HG02943 (cell line): Measurements from ENCODE around the gene ESCO1.
"Not testable (repeated sequence)": the region's sequence is repeated elsewhere in the genome, so short reads cannot be mapped to it uniquely, and the experiment has no call there.

Experiments used
- ATAC-seq: cut with Tn5 transposase; IDR thresholded peaks from one replicate; pipeline ENCODE4 v1.9.1; 2021; ENCODE audit warnings: mild to moderate bottlenecking, low read depth, moderate library complexity; ENCODE audit not compliant: unreplicated experiment

Gene ESCO1

DNA sequence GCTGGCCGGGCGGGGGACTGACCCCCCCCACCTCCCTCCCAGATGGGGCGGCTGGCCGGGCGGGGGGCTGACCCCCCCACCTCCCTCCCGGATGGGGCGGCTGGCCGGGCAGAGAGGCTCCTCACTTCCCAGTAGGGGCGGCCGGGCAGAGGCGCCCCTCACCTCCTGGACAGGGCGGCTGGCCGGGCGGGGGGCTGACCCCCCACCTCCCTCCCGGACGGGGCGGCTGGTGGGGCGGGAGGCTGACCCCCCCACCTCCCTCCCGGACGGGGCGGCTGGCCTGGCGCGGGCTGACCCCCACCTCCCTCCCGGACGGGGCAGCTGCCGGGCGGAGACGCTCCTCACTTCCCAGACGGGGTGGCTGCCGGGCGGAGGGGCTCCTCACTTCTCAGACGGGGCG, 8.1 kb downstream of the ESCO1 start:
- not testable (repeated sequence) for ATAC-seq

DNA sequence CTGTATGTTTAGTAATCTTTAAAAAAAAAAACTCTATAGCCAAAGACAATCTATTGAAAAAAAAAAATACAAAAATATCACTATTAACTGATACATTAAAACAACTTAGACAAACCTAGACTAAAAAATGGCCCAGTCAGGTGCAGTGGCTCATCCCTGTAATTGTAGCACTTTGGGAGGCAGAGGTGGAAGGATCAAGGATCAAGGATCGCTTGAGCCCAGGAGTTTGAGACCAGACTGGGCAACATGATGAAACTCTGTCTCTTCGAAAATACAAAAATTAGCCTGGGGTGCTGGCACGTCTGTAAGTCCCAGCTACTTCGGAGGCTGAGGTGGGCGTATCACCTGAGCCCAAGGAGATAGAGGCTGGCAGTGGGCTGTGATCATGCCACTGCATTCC, 16.1 kb downstream of the ESCO1 start:
- ATAC-seq, result no peak

DNA sequence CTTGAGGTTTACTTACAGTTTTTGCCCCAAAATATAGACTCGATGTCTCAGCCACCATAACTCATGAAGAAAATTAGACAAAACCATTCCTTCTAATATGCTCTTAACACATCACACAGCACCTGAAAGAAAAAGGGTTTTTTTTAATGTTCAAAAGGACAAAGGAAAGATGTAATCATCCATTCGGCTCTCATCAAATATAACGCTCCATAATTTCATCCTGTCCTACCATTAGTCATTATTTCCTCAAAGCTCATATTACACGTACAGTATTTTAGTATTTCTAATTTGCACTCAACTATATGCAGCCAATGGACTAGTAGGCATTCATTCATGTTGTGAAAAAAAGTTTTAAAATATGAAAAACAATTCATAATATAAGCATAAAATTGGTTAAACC, 24.8 kb downstream of the ESCO1 start:
- ATAC-seq, result no peak

DNA sequence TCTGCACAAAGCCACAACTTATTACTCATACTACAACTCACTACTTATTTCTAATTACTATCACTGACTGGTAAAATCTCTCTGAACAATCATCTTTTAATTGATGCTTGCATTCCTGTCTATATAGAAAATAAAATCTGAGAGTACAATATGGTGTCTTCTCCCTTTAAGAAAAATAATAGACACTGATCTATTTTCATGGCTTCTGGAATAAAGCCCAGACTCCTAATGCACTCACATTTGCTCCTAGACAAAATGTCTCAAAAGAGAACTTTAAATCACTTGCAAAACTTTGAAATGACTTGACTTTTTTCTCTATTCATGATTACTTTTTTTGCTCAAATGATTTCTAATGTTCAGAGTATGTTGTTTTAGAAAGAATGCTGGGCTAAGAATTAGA, 28.7 kb downstream of the ESCO1 start:
- no peak for ATAC-seq

DNA sequence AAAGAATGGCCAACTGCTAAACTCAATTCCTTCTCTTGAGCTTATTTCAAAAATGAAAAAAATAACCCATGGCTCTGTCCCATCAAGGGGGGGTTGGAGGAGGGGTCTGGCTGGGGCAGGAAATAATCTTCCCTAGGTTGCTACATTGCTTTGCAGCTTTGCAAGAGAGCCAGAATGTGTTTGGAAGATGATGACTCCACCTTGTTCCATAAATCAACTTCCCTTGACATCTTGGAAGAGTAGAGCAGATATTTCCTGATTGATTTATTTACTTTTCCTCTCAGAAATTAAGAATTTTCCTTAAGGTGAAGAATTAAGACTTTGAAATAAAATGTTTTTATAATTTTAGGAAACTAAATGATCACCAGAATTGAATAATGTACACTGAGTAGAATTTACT, 41.3 kb downstream of the ESCO1 start:
- ATAC-seq, result no peak

DNA sequence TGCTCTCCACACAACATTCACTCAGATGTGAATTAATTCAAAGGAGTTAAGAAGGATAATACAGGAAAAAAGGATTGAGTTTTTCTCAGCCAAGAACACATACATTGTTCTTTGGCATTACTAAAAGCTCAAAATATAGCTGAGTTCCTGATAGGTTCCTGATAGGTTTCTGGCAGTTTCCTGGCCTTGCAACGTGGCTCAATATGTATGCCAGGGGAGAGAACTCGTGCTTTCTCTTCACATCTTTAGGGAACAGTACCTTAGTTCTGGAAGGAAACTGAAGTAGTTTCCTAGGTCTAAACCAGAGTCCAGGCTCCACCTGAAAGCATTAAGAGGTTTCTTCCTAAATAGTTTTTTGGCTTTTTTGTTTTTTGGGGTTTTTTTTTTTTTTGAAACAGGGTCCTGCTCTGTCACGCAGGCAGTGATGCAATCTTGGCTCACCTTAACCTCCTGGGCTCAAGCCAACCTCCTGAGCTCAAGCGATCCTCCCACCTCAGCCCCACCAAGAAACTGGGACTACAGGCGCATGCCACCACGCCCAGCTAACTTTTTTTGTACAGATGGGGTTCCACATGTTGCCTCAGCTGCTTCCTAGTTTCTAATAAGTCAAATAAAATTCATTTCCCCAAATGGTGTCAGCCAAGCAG, 42.8 kb downstream of the ESCO1 start:
- ATAC-seq, result no peak

DNA sequence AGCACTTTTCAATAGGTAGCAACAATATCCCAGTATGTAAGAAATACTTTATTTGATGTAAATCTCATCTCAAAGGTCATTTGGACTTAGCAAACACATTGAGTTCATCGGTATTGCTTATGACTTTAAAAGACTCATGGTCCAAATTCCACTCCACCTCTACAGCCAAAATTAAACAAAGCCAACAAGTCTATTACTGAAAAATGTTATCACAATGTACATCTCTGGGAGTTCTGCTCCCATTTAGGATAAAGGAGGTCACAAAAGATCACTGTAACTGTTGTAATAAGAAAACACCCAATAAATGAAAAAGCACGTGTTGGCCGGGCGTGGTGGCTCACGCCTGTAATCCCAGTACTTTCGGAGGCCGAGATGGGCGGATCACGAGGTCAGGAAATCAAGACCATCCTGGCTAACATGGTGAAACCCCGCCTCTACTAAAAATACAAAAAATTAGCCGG, 50.0 kb downstream of the ESCO1 start:
- ATAC-seq, result no peak

DNA sequence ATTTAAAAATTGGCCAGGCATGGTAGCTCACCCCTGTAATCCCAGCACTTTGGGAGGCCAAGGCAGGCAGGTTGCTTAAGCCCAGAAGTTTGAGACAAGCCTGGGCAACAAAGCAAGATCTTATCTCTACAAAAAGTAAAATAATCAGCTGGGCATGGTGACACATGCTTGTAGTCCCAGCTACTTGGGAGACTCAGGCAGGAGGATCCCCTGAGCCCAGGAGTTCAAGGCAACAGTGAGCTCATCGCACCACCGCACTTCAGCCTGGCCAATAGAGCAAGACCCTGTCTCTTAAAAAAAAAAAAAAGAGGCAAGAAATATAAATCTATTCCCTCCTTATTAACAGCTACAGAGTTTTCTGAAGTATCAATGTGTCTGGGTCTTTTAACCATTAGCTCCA, 51.9 kb downstream of the ESCO1 start:
- ATAC-seq, result no peak

DNA sequence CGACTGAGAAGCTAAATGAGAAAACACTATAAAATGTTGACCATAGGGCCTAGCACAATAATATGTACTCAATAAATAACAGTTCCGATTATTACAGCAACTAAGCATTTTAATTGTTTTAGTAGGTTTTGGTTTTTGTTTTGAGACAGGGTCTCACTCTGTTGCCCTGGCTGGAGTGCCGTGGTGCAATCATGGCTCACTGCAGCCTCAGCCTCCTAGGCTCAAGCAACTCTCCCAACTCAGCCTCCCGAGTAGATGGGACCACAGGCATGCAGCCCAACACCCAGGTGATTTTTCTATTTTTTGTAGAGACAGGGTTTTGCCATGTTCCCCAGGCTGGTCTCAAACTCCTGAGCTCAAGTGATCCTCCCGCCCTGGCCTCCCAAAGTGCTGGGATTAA, 54.1 kb downstream of the ESCO1 start:
- no peak for ATAC-seq

DNA sequence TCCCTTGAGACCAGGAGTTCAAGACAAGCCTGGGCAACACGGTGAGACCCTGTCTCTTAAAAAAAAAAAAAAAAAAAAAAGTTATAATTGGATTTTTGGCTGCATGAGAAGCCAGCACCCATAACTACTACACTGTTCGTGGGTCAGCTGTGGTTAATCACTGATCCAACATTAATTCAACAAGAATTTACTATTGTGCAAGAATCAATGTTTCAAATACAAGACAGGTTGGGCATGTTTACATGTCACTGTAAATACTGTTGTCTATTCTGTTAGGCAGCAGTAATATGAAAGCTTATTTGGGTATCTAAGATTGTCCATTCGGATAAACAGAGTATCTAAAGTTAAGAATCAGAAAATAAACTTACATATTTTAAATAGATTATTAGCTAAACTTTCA, 62.3 kb downstream of the ESCO1 start:
- ATAC-seq, result no peak

DNA sequence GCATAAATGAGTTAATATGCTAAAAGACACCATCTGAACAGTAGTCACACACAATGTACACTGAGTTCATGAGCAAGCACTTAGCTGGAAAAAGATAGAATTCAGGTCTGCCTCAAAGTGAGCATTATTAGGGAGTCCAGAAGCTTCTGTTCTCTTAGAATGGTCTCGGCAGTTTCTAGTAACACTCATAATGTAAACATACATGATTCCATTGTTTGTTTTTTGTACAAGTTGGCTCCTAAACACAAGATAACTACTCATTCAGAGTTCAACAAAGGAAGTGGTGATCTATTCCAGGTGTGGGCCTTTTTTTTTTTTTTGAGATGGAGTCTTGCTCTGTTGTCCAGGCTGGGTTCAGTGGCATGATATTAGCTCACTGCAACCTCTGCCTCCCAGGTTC, 66.2 kb downstream of the ESCO1 start:
- no peak for ATAC-seq

DNA sequence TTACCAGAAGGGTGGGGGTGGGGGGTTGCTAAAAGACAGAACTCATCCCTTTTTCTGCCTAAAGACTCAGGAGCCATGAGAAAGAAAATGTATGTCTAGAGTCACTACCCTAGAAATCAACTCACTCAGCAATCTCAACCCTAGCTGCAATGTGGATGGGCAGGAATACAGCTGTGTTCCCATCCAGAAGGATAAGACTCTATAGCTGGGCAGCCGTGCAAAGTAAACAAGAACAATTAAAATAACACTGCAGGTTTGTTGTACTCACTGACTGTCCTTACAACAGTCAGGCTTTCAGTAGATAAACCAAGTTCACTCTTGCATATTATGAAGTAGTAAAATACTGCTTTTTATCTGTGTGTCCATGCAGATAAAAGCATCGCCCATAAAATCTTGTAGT, 74.0 kb downstream of the ESCO1 start:
- ATAC-seq, result no peak

DNA sequence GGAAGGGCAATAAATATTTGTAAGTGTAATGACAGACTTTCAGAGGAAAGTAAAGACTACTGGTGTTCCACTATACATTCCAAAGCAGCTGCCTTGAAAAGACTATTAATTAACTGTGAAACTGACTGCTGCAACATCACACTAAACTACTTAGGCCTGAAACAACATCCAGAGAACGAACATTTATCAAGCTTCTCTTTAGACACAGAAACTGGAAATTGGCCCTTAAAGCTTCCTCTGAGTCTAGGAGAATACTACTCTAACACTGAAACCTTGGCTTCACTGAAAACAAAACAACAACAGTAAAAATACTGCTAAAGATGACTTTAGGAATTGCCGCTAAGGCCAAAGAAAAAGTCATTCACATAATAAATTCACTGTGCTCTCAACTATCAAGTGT, 74.6 kb downstream of the ESCO1 start:
- no peak for ATAC-seq

DNA sequence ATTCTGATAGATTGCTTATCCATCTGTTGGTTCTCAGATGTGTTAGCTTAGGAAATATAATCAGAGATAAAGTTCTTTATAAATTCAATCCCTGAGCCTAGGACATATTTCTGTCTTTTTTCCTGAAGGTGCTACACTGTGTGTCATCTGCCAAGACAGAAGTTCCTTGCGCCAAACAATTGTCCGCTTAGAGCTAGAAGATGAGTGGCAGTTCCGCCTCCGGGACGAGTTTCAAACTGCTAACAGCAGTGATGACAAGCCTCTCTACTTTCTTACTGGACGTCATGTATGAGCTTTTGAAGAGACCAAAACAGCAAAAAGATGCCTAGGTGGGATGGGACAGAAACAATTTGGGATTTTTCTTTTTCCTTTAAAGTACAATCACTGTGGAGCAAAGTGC, 78.0 kb downstream of the ESCO1 start:
- no peak for ATAC-seq

DNA sequence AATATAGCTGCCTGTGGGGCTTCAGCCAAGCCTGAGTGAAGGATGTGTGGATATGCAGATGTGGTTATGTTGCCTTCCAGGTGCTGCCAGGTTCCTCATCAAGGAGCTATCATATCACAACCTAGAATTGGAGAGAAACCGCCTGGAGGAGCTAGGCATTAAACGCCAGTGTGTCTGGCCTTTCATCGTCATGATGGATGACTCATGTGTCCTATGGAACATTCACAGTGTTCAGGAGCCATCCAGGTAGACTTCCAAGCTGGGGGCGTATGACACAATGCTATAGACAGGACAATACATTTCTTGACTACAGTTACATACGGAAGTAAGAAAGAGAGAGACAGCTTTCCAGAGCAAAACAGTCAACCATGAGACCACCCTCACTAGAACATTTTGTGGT, 86.8 kb downstream of the ESCO1 start:
- ATAC-seq, result no peak

DNA sequence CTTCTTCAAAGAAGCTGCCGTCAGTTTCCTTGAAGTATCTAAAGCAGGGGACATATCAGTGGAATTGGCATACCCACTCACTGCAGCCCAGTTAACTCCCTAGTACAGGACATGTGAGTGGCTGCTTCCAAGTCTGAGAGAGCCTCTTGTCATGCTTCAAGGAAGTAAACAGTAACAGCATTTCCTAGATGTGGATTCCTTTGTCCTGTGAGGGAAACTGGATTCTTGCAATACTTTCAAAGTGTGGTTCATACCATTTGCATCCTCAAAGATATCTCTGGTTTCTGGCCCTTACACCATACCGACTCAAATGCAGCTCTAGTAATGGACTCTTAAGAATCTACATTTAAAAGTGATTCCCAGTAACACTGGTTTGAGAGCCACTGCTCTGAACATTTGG, 87.2 kb downstream of the ESCO1 start:
- ATAC-seq, result no peak

DNA sequence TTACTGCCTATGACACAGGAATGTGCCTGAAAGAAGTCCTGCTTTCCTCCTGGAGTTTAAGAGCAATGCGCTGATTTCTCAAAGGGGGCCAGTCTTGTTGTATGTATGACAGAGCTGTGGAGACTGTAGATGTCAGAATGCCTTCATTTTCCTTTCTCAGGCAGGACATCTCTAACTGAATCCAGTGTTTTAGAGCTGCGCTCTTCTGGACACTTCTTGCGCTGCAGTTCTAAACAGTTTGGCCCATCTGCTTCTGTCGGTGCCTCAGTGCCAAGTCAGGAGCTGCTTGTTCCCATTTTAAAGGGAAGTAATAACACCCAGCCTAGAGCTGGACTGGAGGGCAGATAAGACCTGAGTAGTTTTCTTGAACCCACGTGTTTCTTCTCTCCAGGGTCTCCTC, 91.4 kb downstream of the ESCO1 start:
- no peak for ATAC-seq

DNA sequence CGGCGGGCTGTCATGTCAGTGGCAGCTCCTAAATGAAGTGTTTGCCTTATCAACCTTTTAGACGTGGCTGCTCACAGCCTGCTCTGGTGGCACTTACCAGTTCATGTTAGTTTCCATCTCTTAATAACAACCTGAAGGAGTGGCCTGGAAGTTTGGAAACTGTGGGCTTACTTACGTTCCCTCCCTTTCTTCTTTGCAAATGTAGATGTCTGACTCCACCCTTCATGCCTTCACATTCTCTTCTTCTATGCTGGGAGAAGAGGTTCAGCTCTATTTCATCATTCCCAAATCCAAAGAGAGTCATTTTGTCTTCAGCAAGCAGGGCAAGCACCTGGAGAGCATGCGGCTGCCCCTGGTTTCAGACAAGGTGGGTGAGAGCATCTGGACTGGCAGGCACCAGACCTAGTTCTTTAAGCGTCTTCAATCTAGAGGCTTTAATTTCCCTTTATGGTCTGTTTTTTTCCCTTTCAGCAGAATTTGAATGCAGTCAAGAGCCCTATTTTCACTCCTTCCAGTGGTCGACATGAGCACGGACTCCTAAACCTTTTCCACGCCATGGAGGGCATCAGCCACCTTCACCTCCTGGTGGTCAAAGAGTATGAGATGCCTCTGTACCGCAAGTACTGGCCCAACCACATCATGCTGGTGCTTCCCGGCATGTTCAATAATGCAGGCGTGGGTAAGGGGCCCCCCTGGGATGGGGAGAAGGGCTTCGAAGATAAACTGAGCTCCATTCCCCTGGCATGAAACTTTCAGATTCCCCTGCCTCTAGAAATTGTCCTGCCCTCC, 92.4 kb downstream of the ESCO1 start:
- ATAC-seq, result no peak

DNA sequence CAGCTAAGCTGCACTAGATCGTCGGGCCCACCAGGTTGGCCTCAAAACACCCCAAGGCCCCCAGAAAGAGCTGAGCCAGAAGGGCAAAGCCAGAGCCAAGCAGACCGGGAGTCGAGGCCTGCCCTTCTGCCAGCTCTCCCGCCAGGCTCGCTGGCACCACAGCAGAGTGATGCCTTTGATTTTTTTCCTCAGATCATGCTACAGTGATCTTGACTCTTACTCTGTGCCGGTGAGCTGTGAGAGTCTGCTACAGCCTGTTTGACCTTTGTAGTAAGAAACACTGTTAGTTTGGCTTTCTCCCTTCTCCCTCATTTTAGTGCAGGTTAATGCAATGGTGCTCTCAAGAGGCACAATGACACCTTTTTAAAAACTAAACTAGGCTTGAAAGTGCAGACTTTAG, 97.8 kb downstream of the ESCO1 start:
- no peak for ATAC-seq

DNA sequence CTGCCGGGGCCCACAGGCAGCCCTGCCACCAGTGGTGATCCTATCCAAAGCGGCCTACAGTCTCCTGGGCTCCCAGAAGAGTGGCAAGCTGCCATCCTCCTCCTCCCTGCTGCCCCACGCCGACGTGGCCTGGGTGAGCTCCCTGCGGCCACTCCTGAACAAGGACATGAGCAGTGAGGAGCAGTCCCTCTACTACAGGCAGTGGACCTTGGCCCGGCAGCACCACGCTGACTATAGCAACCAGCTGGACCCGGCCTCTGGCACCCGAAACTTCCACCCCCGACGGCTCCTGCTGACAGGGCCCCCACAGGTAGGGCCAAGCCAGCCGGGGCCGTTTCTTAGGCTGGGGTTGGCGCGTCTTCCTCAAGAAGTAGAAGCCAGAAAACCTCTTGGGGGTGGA, 100.5 kb downstream of the ESCO1 start:
- ATAC-seq, result no peak

DNA sequence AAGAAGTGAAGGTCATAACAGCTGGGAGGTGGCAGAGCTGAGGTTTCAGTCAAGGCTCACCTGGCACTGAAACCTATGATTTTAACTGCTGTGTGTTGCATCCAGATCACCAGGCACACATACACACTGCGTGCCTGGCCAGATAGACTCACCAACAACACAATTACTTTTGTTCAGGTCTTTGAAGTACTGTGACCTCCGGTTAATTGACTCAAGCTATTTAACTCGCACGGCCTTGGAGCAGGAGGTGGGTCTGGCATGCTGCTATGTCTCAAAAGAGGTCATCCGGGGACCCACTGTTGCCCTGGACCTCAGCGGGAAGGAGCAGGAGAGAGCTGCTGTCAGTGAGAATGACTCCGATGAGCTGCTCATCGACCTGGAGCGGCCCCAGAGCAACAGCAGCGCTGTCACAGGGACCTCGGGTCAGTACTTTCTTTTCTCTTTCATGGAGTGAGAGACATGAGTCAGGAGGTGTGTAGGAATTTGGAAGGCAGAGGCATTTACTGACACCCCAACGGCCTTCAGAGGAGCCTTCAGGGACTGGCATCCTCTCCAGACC, 104.1 kb downstream of the ESCO1 start:
- ATAC-seq, result no peak

DNA sequence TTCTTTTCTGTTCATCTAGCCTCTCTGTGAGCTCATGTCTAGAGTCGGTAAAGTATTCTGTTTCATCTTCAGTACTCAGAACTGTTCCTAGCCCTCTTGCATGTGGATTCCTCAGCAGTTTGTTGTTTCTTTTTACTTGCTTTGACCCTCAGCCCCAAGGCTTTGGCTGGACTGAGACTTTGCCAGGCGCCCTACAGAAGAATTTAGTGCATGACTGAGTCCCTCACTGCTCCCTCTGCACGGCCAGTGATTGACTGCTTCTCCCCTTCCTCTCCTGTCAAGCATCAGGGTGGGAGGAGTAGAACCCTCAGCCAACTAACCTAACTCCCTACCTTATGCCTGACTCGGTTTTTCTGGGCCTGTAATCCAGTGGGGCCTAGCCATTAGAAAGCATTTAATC, 109.8 kb downstream of the ESCO1 start:
- no peak for ATAC-seq
